Measurements from ENCODE around the gene KIAA0319L.

KIAA0319L gene

DNA sequence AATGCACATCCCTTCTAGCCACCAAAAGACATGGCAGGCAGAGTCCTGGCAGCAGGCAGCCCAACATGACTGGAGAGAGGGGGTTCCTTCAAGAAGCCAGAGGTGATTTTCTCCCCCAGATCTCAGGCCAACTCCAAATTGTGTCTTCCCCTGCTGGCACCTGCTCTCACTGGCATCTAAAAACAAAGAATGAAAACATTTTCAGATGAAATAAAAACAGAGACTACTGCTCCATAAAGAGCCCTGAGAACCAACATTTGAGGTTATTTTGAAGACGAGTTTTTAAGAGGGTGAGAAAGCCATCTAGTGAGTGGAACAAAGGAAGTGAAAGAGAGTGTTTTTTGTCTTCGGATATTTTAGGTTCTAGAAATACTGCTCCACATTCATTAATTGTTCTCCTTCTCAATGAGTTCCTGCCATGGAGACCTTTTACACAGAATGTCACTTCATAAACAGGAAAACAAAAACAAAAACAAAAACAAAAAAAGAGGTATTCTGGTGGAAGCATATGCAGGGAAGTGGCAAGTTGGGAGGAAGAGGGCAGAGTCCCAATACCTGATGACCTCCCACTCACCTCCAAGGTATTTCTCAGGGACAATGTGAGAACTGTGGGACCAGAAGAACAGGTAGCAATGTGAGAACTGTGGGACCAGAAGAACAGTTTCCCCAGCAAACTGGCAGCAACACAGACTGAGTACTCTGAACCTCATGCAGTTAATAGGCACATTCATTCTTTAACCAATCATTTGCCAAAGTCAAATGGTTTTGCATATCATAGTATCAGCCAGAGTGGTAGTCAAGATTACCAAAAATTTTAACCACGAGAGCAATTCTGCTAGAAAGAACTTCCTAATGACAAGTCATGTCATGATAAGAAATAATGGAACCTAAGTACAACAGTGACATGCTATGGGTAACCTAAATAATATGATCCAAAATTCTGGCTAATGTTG lies 50.0 kb downstream of the KIAA0319L start:
- no peak for DNase-seq (ENCODE audit: low read depth)
- H3K4me3 ChIP-seq (replicated peaks; ENCODE audit: low read depth, low read length): no peak overlapping the region
- TF ChIP-seq, protein P1, sequence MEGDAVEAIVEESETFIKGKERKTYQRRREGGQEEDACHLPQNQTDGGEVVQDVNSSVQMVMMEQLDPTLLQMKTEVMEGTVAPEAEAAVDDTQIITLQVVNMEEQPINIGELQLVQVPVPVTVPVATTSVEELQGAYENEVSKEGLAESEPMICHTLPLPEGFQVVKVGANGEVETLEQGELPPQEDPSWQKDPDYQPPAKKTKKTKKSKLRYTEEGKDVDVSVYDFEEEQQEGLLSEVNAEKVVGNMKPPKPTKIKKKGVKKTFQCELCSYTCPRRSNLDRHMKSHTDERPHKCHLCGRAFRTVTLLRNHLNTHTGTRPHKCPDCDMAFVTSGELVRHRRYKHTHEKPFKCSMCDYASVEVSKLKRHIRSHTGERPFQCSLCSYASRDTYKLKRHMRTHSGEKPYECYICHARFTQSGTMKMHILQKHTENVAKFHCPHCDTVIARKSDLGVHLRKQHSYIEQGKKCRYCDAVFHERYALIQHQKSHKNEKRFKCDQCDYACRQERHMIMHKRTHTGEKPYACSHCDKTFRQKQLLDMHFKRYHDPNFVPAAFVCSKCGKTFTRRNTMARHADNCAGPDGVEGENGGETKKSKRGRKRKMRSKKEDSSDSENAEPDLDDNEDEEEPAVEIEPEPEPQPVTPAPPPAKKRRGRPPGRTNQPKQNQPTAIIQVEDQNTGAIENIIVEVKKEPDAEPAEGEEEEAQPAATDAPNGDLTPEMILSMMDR (IDR thresholded peaks at IDR 0.05; ENCODE audit: low read length, missing control alignments): no peak

DNA sequence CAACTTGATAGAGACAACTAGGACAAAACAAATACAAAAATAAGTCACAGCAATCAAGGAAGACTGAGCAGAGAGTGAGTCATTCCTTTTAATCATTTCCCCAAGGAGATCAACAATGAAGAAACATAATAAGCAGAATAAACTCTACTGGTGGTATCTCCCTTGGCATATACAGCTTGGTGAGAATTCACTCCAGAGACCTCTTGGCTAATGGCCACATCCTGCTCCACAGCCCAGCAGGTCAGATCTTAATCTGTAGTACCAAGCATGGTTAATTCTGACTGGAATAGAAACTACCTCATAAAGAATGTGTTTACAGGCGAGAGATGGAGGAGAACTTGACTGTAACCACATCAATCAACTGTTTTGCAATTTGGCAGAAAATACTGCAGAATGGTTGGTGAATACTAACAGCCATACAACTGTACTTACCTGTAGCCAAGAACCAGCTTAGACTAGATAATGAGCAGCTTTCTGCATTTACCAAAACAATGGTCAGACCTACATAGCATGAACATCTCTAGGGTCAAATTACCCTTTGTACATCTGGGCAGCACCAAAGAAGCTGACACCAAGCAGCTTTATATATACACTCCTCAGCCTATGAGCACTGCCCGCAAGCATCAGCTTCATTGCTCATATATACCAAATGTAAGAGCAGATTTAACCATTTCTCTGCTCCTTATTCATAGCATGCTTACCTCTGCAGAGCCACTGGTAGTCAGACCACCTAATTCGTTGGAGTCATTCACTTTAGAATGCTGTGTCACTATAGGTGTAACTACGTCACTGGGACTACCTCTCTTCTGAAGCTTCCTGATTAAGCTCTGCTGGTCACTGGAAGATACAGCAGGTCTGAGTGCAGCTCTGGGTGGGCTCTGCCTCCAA lies 51.0 kb downstream of the KIAA0319L start:
- TF ChIP-seq, protein P1 (IDR thresholded peaks at IDR 0.05; ENCODE audit: low read length, missing control alignments): no peak
- no peak overlapping the region for H3K4me3 ChIP-seq (replicated peaks; ENCODE audit: low read depth, low read length)
- peak; percentile 85 for DNase-seq (ENCODE audit: low read depth)

DNA sequence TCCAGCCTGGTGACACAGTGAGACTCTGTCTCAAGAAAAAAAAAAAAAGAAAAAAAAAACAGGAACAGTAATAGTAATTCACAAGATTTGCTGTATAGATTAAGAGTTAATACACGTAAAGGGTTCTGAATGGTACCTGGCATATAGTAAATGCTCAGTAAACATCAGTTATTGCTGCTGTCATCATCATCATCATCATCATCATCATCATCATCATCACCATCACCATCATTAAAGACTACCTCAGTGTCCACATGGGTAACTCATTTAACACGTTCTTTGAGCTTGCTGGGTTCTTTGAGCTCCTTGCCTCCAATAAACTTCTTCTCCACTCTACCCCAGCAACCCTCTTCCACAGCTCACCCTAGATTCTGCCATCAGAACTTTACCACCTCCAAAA lies 55.0 kb downstream of the KIAA0319L start:
- no peak for DNase-seq (ENCODE audit: low read depth)
- TF ChIP-seq, protein P1 (IDR thresholded peaks at IDR 0.05; ENCODE audit: low read length, missing control alignments): no peak
- no peak overlapping the region for H3K4me3 ChIP-seq (replicated peaks; ENCODE audit: low read depth, low read length)

DNA sequence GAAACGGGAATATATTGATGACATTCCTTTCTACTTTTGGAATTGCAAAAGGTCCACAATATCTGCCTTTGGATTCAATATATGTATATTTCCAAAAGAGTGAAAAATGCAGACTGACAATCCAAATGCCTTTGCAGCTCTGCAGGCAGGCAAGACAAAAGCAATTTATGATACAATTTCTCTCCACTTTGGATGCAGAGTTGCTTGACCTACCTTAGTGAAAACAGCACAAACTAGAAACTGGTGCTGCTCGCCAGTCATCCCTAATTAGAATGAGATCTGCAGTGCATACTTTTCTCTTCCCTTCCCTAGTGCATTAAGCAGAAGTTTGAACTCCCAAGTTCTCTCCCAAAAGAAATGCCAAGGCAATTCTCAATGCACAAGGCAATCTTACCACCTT lies 56.8 kb downstream of the KIAA0319L start:
- no peak for DNase-seq (ENCODE audit: low read depth)
- TF ChIP-seq, protein P1 (IDR thresholded peaks at IDR 0.05; ENCODE audit: low read length, missing control alignments): no peak
- no peak overlapping the region for H3K4me3 ChIP-seq (replicated peaks; ENCODE audit: low read depth, low read length)

DNA sequence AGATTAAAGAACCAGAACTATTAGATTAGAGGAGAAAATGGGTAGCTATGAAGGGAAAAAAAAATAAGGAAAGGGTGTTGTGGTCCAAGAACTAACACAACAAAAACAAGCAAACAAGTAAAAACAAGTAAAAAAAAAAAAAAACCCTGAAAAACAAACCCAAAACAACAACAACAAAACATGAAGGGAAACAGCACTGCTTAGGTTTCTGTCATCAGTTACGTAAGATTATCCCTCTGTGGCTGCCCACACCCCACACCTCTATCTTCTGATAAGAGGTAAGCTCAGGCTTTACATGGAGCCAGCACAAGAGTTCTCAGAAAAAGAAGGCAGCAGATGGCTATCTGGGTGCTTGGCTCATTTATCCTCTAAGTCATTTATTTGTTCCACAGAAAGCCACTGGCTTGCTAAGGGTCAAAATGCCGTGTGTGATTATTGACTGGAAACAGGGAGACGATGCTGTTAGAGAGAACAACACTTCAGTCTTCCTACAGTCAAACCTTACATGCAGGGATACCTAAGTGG lies 57.5 kb downstream of the KIAA0319L start:
- DNase-seq (ENCODE audit: low read depth): no peak
- no peak overlapping the region for H3K4me3 ChIP-seq (replicated peaks; ENCODE audit: low read depth, low read length)
- TF ChIP-seq, protein P1 (IDR thresholded peaks at IDR 0.05; ENCODE audit: low read length, missing control alignments): no peak

DNA sequence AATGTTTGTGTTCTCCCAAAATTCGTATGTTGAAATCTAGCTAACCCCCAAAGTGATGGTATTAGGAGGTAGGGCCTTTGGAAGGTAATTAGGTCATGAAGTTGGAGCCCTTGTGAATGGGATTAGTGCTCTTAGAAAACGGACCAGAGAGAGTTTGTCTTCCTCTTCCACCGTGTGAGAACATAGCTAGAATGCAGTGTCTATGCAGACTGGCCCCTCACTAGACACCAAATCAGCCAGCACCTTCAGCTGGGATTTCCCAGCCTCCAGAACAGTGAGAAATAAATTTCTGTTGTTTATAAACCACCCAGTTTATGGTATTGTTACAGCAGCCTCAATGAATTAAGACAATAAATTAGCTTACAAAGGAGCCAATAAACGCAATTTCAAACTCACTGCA lies 58.0 kb downstream of the KIAA0319L start:
- TF ChIP-seq, protein P1 (IDR thresholded peaks at IDR 0.05; ENCODE audit: low read length, missing control alignments): no peak
- no peak for DNase-seq (ENCODE audit: low read depth)
- H3K4me3 ChIP-seq (replicated peaks; ENCODE audit: low read depth, low read length): no peak overlapping the region
